GM23248 (cell line): ENCODE measurements around the gene PNMA1. TPM values are rescaled to one million over a fixed set of nuclear protein-coding genes. Genes with fewer than 3 reads are reported as not detected.

Experiments used
- DNase-seq: peaks from one replicate; pipeline ENCODE4 v3.0.0-alpha.2; 2015
- H2AFZ ChIP-seq: fragments of 200-600 bp; sonication (generic); 2 replicates; pipeline ENCODE4 v1.6.1; 2016; ENCODE audit warnings: antibody characterized with exemption
- H3F3A ChIP-seq: fragments of 200-600 bp; sonication (generic); 2 replicates; pipeline ENCODE4 v1.6.1; 2016; ENCODE audit warnings: mild to moderate bottlenecking, antibody characterized with exemption, mixed run types; ENCODE audit not compliant: insufficient read depth
- H3K27ac ChIP-seq: fragments of 200-600 bp; sonication (generic); 2 replicates; pipeline ENCODE4 v1.5.1; 2016; ENCODE audit warnings: mild to moderate bottlenecking
- H3K27me3 ChIP-seq: fragments of 200-600 bp; sonication (generic); replicated peaks from 2 replicates; pipeline ENCODE4 v1.6.1; 2016; ENCODE audit warnings: mild to moderate bottlenecking; ENCODE audit not compliant: insufficient read depth
- H3K36me3 ChIP-seq: fragments of 200-600 bp; sonication (generic); 2 replicates; pipeline ENCODE4 v1.6.1; 2016; ENCODE audit warnings: low read depth, mild to moderate bottlenecking
- H3K4me1 ChIP-seq: fragments of 200-600 bp; sonication (generic); 2 replicates; pipeline ENCODE4 v1.6.1; 2016; ENCODE audit warnings: mild to moderate bottlenecking; ENCODE audit not compliant: insufficient read depth
- H3K4me2 ChIP-seq: fragments of 200-600 bp; sonication (generic); one replicate; pipeline ENCODE4 v1.6.1; 2016; ENCODE audit warnings: mild to moderate bottlenecking; ENCODE audit not compliant: unreplicated experiment
- H3K4me3 ChIP-seq: fragments of 200-600 bp; sonication (generic); 2 replicates; pipeline ENCODE4 v1.5.1; 2016; ENCODE audit warnings: mild to moderate bottlenecking
- H3K79me2 ChIP-seq: fragments of 200-600 bp; sonication (generic); 2 replicates; pipeline ENCODE4 v1.6.1; 2016; ENCODE audit warnings: mild to moderate bottlenecking; ENCODE audit not compliant: insufficient read depth
- H3K9ac ChIP-seq: fragments of 200-600 bp; sonication (generic); 2 replicates; pipeline ENCODE4 v1.6.1; 2016; ENCODE audit warnings: mild to moderate bottlenecking
- H3K9me2 ChIP-seq: fragments of 200-600 bp; sonication (generic); 2 replicates; pipeline ENCODE4 v1.6.1; 2016; ENCODE audit warnings: mixed run types, mild to moderate bottlenecking, moderate library complexity; ENCODE audit not compliant: insufficient read depth
- H3K9me3 ChIP-seq: fragments of 200-600 bp; sonication (generic); one replicate; pipeline ENCODE4 v1.6.1; 2017; ENCODE audit warnings: low read depth
- H4K20me1 ChIP-seq: fragments of 200-600 bp; sonication (generic); 2 replicates; pipeline ENCODE4 v1.6.0; 2016; ENCODE audit not compliant: insufficient read depth
- EZH2 ChIP-seq: fragments of 200-600 bp; sonication (generic); IDR thresholded peaks from 2 replicates; pipeline ENCODE4 v1.6.1; 2018; ENCODE audit warnings: antibody characterized with exemption, mild to moderate bottlenecking; ENCODE audit not compliant: insufficient read depth, poor library complexity, severe bottlenecking
- EZH2phosphoT487 ChIP-seq: fragments of 200-600 bp; sonication (generic); IDR thresholded peaks from 2 replicates; pipeline ENCODE4 v1.6.1; 2018; ENCODE audit warnings: antibody characterized with exemption, moderate library complexity, mild to moderate bottlenecking, low read depth; ENCODE audit not compliant: insufficient read depth
- WGBS, 2 experiments: methylation state at CpG; one replicate each; pipeline ENCODE4 v1.1.6; 2015 to 2017; ENCODE audit warnings: low lambda C conversion rate in 2 of 2, low coverage in 1 of 2; ENCODE audit errors: missing lambda C conversion rate in 2 of 2; 5-methylcytosine and 5-hydroxymethylcytosine counted together
- in situ Hi-C: fragments of 300-500 bp; cut with MboI; formaldehyde crosslinking; loops from 2 replicates; pipeline ENCODE4 v1.15.0; 2020
- polyA plus RNA-seq: library from polyadenylated mRNA; unstranded; fragments of >200 nt; fragmentation: Nextera tagmentation; extraction: Ambion mirVana; gene quantifications from 2 replicates; pipeline ENCODE4 v1.2.1, GENCODE V29; 2016
- total RNA-seq: library from RNA; depleted of rRNA; stranded (reverse); fragments of >200 nt; shearing (Covaris generic); gene quantifications from 2 replicates; pipeline ENCODE4 v1.2.3, GENCODE V29; 2014

The PNMA1 gene
- total and polyA plus RNA-seq, 2 experiments from 2014 or later: 14.2 to 64.7 TPM

DNA sequence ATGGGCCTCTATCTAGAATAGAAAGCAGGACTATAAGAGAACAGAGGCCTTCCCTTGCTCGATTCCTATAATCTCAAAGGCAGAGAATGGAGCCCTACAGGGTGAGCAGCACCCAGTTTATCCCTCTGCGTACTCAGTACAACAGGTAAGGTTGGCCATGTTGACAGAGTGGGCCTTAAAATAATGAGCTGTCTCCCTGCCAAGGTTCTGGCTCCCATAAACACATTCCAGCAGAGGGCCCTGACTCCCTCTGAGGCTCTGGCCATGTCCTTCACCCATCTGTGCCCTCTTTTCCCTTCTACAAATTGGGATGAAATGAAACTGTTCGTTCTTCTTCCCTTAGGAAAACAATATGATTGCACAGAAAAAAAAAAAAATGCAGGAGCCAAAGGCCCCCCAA, 16.9 kb upstream of the PNMA1 start:
- 76 to 83% methylated on average over 3 of the region's 3 CpGs for WGBS, 2 experiments
- H3K4me2 ChIP-seq: no peak overlapping the region
- in situ Hi-C loops: loop anchor here (10.0 kb wide), 1 partner anchor 94 kb away; no protein-coding TSS in a partner anchor
- H3K9me3 ChIP-seq: no peaks in the 10 kb centered on the region
- no peaks in the 10 kb centered on the region for H4K20me1 ChIP-seq
- DNase-seq: no peak
- H2AFZ ChIP-seq: no peak overlapping the region
- TF ChIP-seq EZH2phosphoT487 (no peak), EZH2 (no peak)
- H3K79me2 ChIP-seq: peaks cover 84% of the 10 kb centered on the region
- H3K9me2 ChIP-seq: no peaks in the 10 kb centered on the region
- H3K36me3 ChIP-seq: peaks cover 33% of the 10 kb centered on the region
- H3K4me3 ChIP-seq: no peak overlapping the region
- H3F3A ChIP-seq: peaks cover 14% of the 10 kb centered on the region
- H3K27me3 ChIP-seq: no peaks in the 10 kb centered on the region
- no peak overlapping the region for H3K9ac ChIP-seq
- peaks cover 13% of the 10 kb centered on the region for H3K4me1 ChIP-seq
- no peak overlapping the region for H3K27ac ChIP-seq

DNA sequence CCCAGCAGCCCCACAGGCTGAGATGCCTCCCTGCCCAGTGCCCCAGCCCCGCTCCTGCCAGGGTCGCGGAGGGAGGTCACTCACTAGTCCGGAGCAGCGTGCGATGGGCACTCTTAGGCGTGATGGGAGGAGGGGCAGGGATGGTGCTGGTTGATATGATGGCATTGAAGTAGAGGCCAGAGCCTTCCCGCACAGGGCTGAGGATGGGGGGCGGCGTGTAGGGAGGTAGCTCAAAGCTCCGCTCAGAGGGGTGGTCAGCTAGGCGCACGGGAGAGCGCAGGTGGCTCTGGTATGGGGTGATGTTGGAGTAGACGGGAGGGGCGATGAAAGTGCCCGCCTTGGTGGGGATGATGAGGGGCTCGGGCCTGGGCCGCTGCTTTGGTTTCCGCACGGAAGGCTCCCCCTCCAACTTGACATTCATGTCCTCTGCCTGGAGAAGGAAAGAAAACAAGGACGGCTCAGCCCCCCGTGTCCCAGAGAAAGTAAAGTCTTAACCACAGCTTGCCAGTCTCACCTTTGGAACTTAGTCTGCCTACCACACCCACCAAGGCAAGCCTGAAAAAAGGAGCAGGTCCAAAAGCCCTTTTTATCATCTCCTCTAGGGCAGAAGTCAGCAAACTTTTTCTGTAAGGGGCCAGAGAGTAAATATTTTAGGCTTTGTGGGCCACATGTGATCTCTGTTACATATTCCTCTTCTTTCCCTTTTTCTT, 15.5 kb upstream of the PNMA1 start:
- no peak overlapping the region for H3K4me2 ChIP-seq
- no peak for TF ChIP-seq EZH2phosphoT487
- no peak for TF ChIP-seq EZH2
- H3K9ac ChIP-seq: no peak overlapping the region
- no peaks in the 10 kb centered on the region for H4K20me1 ChIP-seq
- peaks cover 70% of the 10 kb centered on the region for H3K79me2 ChIP-seq
- DNase-seq: no peak
- H3F3A ChIP-seq: peaks cover 28% of the 10 kb centered on the region
- no peaks in the 10 kb centered on the region for H3K27me3 ChIP-seq
- in situ Hi-C loops: loop anchor here (10.0 kb wide), 1 partner anchor 95 kb away; no protein-coding TSS in a partner anchor
- peaks cover 27% of the 10 kb centered on the region for H3K4me1 ChIP-seq
- WGBS, 2 experiments: 95% methylated on average over 22 to 23 of the region's 23 CpGs
- no peaks in the 10 kb centered on the region for H3K9me2 ChIP-seq
- no peak overlapping the region for H3K4me3 ChIP-seq
- H3K9me3 ChIP-seq: no peaks in the 10 kb centered on the region
- no peak overlapping the region for H2AFZ ChIP-seq
- no peak overlapping the region for H3K27ac ChIP-seq
- peaks cover 33% of the 10 kb centered on the region; the same call in 1 of the 2 replicates for H3K36me3 ChIP-seq

DNA sequence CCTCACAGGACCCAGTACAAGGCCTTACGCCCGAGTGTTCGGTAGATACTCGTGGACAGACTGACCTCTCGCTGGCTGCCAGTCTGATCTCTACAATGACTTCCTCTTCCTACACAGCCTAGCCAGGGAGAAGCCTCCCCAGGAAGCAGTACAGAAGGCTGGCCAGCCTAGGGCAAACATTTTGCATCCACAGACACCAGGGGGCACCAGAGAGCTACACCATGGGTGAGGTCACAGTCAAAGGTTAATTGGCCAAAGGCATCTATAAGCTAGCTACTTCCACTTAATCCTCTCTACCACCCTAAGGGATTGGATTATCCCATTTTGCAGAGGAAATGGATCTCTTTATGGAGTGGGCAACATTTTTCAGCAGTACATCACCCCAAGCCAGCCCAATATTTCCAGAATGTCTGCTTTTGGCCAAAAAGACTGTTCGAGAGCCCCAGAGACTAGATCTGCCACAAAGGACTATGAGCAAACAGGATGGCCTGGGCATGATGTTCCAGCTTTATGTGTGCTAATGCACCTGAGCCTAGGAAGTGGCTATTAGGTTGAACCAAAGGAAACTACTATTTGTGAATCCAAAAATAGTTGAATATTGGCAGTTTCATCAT, 14.6 kb upstream of the PNMA1 start:
- peaks cover 61% of the 10 kb centered on the region for H3K79me2 ChIP-seq
- TF ChIP-seq EZH2 (no peak), EZH2phosphoT487 (no peak)
- no peak overlapping the region for H3K27ac ChIP-seq
- H3K27me3 ChIP-seq: no peaks in the 10 kb centered on the region
- no peak overlapping the region for H3K4me3 ChIP-seq
- peaks cover 34% of the 10 kb centered on the region for H3K4me1 ChIP-seq
- in situ Hi-C loops: no loop called here
- no peaks in the 10 kb centered on the region for H3K9me2 ChIP-seq
- no peaks in the 10 kb centered on the region for H3K9me3 ChIP-seq
- H4K20me1 ChIP-seq: no peaks in the 10 kb centered on the region
- H3F3A ChIP-seq: peaks cover 32% of the 10 kb centered on the region
- H3K36me3 ChIP-seq: peaks cover 26% of the 10 kb centered on the region; the same call in 1 of the 2 replicates
- peak overlapping the region; percentile 2; the same call in 1 of the 2 replicates for H3K9ac ChIP-seq
- no peak overlapping the region for H2AFZ ChIP-seq
- WGBS, 2 experiments: 29 to 32% methylated on average over 6 of the region's 6 CpGs
- DNase-seq: peak; percentile 77
- no peak overlapping the region for H3K4me2 ChIP-seq

DNA sequence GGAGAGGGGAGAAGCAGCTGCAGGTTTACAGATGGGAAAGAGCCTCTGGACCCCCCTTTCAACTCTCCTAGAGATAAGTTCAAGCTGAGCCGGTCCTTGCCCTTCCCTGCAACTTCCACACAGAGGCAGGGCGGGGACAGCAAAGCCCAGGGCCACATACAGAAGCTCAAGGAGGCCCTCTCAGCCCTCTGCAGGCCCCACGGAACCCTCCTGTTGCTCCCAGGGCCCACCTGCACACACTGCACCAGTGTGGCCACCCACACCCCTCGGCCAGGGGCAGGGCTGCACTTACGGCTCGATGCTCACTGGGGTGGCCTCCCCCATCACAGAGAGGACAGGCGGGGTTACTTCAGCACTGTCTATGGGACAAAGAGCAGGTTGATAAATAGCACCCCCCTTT, 13.0 kb upstream of the PNMA1 start:
- in situ Hi-C loops: no loop called here
- peaks cover 32% of the 10 kb centered on the region for H3K36me3 ChIP-seq

More for the DNA sequence above, 13.0 kb upstream of the PNMA1 start:
- DNase-seq: no peak
- Histone ChIP-seq H3K79me2 (peaks cover 53% of the 10 kb centered on the region), H3K9me3 (no peaks in the 10 kb centered on the region), H3K4me1 (peaks cover 47% of the 10 kb centered on the region), H2AFZ (no peak overlapping the region), H3K9ac (no peak overlapping the region), H4K20me1 (no peaks in the 10 kb centered on the region), H3F3A (peaks cover 48% of the 10 kb centered on the region), H3K9me2 (no peaks in the 10 kb centered on the region), H3K4me2 (no peak overlapping the region), H3K27me3 (no peaks in the 10 kb centered on the region), H3K27ac (no peak overlapping the region), H3K4me3 (no peak overlapping the region)
- TF ChIP-seq EZH2phosphoT487 (no peak), EZH2 (no peak)
- 87 to 94% methylated on average over 5 to 6 of the region's 7 CpGs for WGBS, 2 experiments
